HS-5 (cell line): ENCODE data around the gene CFAP99.
"Not testable (repeated sequence)": the region's sequence is repeated elsewhere in the genome, so short reads cannot be mapped to it uniquely, and the experiment has no call there.

ENCODE experiments used
- DNase-seq: peaks from one replicate; pipeline ENCODE4 v3.0.0-alpha.2; 2012; ENCODE audit warnings: low read depth

The CFAP99 gene

GRCh38 chr4:2429945-2430757 is 11.4 kb downstream of the CFAP99 start:
- DNase-seq: not testable (repeated sequence)

- no peak for DNase-seq
These were observed 13.2 kb downstream of the CFAP99 start for GRCh38 chr4:2432004-2432403.

- no peak for DNase-seq
These were observed 14.3 kb downstream of the CFAP99 start for GRCh38 chr4:2432991-2433530.

GRCh38 chr4:2433609-2434350 is 15.0 kb downstream of the CFAP99 start:
- DNase-seq: no peak

GRCh38 chr4:2434420-2434819 is 15.7 kb downstream of the CFAP99 start:
- DNase-seq: no peak

GRCh38 chr4:2436301-2436700 is 17.5 kb downstream of the CFAP99 start:
- DNase-seq: no peak

GRCh38 chr4:2436761-2437474 is 18.2 kb downstream of the CFAP99 start:
- DNase-seq: no peak

GRCh38 chr4:2437475-2438215 is 18.9 kb downstream of the CFAP99 start:
- no peak for DNase-seq

GRCh38 chr4:2438822-2439718 is 20.3 kb downstream of the CFAP99 start:
- no peak for DNase-seq

GRCh38 chr4:2441393-2442174 is 22.8 kb downstream of the CFAP99 start:
- no peak for DNase-seq

GRCh38 chr4:2442175-2442993 is 23.6 kb downstream of the CFAP99 start:
- no peak for DNase-seq

- DNase-seq: no peak
These were observed 24.4 kb downstream of the CFAP99 start for GRCh38 chr4:2443061-2443730.

- no peak for DNase-seq
These were observed 25.4 kb downstream of the CFAP99 start for GRCh38 chr4:2443956-2444740.

GRCh38 chr4:2445130-2445529 is 26.4 kb downstream of the CFAP99 start:
- DNase-seq: no peak

GRCh38 chr4:2445571-2445970 is 26.8 kb downstream of the CFAP99 start:
- DNase-seq: no peak

- DNase-seq: no peak
These were observed 28.2 kb downstream of the CFAP99 start for GRCh38 chr4:2446656-2447564.

- DNase-seq: no peak
These were observed 29.8 kb downstream of the CFAP99 start for GRCh38 chr4:2448589-2448988.
